ENCODE measurements around the gene WDR5B. TPM values are rescaled to one million over a fixed set of nuclear protein-coding genes. Genes with fewer than 3 reads are reported as not detected.

Gene WDR5B
- 4.6 and 6.4 TPM in 2 replicates for total RNA-seq

DNA sequence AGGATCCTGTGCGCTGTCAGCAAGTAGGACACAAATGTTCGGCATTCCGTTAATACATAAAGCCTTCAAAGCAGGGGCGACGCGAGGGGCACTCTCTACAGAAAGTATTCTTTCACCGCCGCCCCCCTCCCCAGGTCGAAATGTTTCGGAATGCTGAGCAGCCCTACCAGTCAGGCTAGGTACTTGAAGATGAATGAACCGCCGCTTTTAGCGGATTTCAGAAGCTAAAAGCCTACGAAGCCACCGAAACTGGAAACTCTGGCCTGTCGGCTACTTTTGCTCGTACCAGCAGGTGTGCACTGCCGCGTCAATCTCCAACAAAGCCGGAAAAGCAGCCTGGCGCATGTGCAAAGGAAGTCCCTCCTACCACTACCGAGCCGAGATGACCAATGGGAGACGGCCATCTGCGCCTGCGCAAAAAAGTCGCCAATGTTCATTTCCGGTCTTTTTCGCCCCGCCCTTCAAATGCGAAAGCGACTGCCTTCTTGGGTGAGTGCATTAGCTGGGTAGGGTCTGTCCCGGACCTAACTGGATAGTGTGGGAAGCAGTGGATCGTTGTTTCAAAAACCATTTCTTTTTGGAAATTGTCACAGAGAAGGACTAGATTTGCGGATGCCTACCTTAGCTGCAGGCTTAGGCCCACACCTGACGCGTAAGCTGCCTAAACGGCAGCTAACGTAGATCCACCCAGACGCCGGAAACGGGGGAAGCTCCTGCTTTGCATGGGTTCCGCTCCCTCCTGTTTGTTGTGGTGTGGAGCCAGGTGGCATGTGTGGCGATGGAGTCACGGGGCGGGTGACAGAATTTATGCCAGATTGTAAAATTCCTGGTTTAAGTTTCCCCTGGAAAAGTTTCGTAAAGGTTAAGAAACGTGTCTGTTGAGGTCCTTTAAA is at the start of gene WDR5B:
Gene WDR5B, minus strand, starts transcription at position 301 of the 893 bp plus-strand sequence. CDS start 534 bp downstream, outside the sequence.

DNA sequence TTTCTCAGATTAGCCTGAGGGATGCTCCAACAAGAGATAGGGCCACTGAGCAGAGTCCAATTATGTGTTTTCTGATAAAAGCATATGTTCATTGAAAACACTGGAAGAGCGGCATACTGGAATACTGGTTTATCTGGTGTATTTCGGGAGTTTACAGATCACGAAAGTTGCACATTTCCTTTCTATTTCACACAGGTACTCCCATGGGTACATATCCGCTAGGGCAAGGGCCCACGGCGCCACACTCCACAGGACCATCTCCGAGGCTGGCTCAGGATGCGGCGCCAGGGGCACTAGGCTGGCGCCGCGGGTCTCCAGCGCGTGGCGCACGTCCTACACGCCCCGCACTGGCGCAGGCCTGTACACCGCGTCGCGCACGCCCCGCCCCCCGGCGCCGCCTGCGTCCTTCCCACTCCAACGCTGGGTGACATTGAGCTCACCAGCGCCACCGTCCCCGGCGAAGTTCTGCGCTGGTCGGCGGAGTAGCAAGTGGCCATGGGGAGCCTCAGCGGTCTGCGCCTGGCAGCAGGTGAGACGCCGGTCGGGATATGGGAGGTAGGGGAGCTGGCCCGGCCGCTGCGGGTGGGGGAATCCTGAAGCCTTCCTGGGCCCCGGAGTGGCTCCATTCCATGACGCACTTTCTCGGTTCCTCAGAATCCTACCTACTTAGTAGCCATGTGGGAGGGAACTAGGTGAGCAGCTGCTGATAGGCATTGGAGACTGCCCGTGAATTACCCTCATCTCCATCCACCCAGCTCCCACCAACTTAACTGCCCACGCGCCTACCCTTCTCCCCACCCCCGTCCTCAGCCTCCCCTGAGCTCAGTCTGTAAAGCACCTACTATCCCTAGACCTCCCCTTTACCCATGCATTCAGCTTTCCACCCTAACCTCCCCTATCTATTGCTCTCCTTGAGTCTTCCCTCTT is 31.8 kb downstream of the WDR5B start, which contains the start of gene FAM162A:
Gene FAM162A, plus strand, starts transcription at position 412 of the 927 bp plus-strand sequence. Its CDS starts 84 bp downstream, at position 496.

DNA sequence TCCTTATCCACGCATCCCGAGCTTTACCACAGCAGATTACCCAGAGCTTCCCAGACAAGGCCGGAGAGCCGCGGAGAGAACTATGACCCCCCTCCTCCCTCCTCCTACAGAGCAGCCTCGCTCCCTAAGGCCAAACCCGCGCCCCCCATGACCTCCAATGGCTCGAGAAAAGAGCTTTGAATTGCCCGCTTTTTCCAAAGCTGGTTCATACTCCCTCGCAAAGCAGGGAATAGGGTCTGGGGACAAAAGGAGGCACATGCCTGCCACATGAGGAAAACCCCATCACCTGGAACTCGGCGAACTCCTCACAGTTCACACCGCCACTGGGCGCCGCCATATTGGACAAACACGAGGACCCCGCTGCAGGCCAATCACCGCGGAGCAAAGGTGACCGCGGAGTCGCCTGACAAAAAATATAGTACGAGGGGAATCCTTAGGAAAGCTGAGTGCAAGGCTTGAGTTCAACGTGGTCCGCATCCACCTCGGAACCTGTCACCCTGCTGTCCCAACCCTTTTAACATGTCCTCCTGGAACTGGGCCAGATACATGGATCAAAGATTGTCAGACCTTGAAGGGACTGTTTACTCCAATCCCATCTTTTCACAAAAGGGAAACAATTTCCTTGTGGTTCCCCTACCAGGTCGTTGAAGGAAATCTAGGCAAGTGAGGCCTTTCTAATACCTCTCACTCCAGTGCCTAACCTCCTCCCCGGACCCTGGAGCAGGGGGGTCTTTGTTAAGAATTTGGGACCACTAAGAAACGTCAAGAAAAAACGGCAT is 32.8 kb downstream of the WDR5B start, which contains the start of gene MIX23:
Gene MIX23, minus strand, starts transcription at position 344 of the 779 bp plus-strand sequence. Its CDS starts 7 bp downstream, at position 337.

Other genes starting within 250 kb of the WDR5B start
- gene CASR, start 232.4 kb downstream of the WDR5B start, total RNA-seq = not detected in 2 replicates
- gene CSTA, start 90.8 kb downstream of the WDR5B start, total RNA-seq = 0.66 TPM in 1 of 2 replicates, not detected in the other
- 26.3 and 26.7 TPM in 2 replicates for gene MIX23, start 32.8 kb downstream of the WDR5B start, total RNA-seq
- 11.9 and 19.8 TPM in 2 replicates for gene FAM162A, start 31.9 kb downstream of the WDR5B start, total RNA-seq
- gene KPNA1, start 98.9 kb upstream of the WDR5B start, total RNA-seq = 34.5 and 38.6 TPM in 2 replicates
- 27.0 and 38.5 TPM in 2 replicates for gene PARP9, start 148.2 kb upstream of the WDR5B start, total RNA-seq
- gene DTX3L, start 148.3 kb upstream of the WDR5B start, total RNA-seq = 12.9 and 18.3 TPM in 2 replicates
- gene PARP15, start 161.6 kb upstream of the WDR5B start, total RNA-seq = 0.26 and 0.31 TPM in 2 replicates